ENCODE measurements around the gene PPP1R1B. TPM values are rescaled to one million over a fixed set of nuclear protein-coding genes. Genes with fewer than 3 reads are reported as not detected.

PPP1R1B gene
- total RNA-seq, 2 experiments from 2014 or later: not detected

DNA sequence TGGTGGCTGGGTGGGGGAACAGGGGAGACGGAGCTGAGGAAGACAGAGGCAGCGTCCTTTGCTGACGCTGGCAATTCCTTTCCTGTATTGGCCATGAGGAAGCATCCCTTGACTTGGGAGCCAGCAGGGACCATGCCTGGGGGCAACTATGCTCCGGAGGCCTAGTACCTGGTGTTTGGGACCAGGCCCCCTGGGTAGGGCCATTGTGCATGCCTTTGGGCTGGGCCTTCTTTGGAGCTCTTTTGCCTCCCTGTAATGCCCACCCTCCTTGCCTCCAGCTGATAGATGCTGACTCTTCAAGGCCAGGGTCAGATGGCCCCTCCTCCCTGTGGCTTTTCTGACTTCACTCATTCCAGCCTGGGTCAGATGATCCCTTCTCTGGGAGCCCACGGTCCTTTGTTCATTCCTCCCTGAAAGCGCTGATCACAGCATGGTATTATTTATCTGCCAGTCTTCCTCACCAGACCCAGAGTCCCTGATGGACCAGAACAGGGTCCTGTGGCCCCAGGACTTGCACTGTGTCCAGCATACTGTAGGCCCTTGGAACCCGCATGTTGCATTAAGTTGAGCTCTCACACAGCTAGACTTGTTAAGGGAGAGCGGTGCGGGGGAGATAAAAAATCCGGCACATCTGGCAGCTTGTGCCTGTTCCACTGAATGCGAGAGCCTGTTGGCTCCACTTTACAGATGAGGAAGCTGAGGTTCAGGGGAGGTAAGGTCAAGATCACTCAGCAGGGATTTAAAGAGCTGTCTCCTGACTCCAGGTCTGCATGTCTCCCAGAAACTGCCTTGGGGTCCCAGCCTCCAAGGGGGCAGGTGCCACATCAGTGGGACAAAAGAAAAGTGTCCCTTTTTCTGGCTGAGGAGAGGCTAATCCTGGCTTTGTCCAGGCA, 13.1 kb downstream of the PPP1R1B start:
- H3K4me3 Mint-ChIP-seq: no peak overlapping the region
- POLR2A ChIA-PET: interaction anchor here (0.5 to 0.9 kb wide), 2 partner anchors 9 to 16 kb away, joined by 3 to 7 read pairs; no protein-coding TSS in a partner anchor
- CTCF ChIA-PET: interaction anchor here (0.5 to 4.5 kb wide), 7 partner anchors 14 to 247 kb away, joined by 4 to 32 read pairs (median 4); partner anchors contain the start of gene PNMT
- no peak overlapping the region for H3K27ac Mint-ChIP-seq
- intact Hi-C loops (cut with micrococcal nuclease): loop anchor here (5.0 kb wide), 4 partner anchors 47 to 227 kb away; partner anchors contain the start of genes MIEN1, PGAP3 and ZPBP2
- H3K9me3 Mint-ChIP-seq: no peaks in the 10 kb centered on the region
- peaks cover 3% of the 10 kb centered on the region for H3K36me3 Mint-ChIP-seq
- DNase-seq: no peak
- no peaks in the 10 kb centered on the region for H3K27me3 Mint-ChIP-seq
- peaks cover 73% of the 10 kb centered on the region for H3K4me1 Mint-ChIP-seq (ENCODE audit: low read depth)

DNA sequence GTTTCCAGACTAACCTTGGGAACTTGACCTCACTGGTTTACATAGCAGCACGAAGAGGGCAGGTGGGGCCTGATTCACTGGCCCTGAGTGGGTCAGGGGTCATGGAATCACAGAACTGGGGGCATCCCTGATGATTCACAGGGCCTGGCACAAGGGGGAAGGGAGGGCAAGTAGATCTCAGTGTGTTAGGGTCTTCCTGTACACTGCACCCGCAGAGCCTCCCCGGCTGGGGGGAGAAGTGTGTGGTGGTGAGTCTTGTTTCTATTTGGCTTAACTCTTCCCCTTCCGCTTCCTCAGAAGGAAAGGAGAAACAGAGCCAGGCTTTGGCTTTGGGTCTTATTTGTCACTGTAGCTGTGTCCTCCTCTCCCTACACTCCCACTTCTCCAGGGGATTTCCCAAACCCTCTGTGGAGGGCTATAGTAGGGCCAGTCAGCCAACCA, 13.9 kb downstream of the PPP1R1B start:
- H3K27me3 Mint-ChIP-seq: no peaks in the 10 kb centered on the region
- DNase-seq: no peak
- H3K36me3 Mint-ChIP-seq: peaks cover 3% of the 10 kb centered on the region
- intact Hi-C loops (cut with micrococcal nuclease): no loop called here
- ChIA-PET POLR2A (interaction anchor here (0.9 kb wide), 1 partner anchor 17 kb away, joined by 3 read pairs; no protein-coding TSS in a partner anchor), CTCF (interaction anchor here (1.1 to 4.5 kb wide), 4 partner anchors 13 to 93 kb away, joined by 3 to 32 read pairs (median 4); partner anchors contain the start of gene MIEN1)
- H3K4me1 Mint-ChIP-seq (ENCODE audit: low read depth): peaks cover 75% of the 10 kb centered on the region
- H3K27ac Mint-ChIP-seq: no peak overlapping the region
- no peak overlapping the region for H3K4me3 Mint-ChIP-seq
- H3K9me3 Mint-ChIP-seq: no peaks in the 10 kb centered on the region

DNA sequence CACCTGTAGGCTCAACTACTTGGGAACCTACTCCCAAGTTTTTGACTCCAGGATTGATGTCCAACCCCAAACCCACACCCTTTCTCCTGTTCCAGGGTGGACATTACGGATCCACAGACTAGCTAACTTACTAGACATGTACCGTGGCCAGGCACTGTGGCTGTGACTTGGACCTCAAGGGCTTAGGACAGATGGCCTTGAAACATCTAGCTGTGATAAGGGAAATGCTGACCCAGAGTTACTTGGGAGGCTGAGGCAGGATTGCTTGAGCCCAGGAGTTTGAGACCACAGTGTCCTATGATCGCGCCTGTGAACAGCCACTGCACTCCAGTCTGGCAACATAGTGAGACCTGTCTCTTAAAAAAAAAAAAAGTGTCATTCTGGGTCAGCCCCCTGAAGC, 14.3 kb downstream of the PPP1R1B start:
- CTCF ChIA-PET: interaction anchor here (1.1 to 1.8 kb wide), 4 partner anchors 13 to 94 kb away, joined by 3 to 7 read pairs (median 4); partner anchors contain the start of gene MIEN1
- no peak overlapping the region for H3K27ac Mint-ChIP-seq
- POLR2A ChIA-PET: no interaction called here
- H3K4me3 Mint-ChIP-seq: no peak overlapping the region
- no peaks in the 10 kb centered on the region for H3K27me3 Mint-ChIP-seq
- DNase-seq: no peak
- H3K4me1 Mint-ChIP-seq (ENCODE audit: low read depth): peaks cover 72% of the 10 kb centered on the region
- H3K9me3 Mint-ChIP-seq: no peaks in the 10 kb centered on the region
- intact Hi-C loops (cut with micrococcal nuclease): no loop called here
- peaks cover 3% of the 10 kb centered on the region for H3K36me3 Mint-ChIP-seq

DNA sequence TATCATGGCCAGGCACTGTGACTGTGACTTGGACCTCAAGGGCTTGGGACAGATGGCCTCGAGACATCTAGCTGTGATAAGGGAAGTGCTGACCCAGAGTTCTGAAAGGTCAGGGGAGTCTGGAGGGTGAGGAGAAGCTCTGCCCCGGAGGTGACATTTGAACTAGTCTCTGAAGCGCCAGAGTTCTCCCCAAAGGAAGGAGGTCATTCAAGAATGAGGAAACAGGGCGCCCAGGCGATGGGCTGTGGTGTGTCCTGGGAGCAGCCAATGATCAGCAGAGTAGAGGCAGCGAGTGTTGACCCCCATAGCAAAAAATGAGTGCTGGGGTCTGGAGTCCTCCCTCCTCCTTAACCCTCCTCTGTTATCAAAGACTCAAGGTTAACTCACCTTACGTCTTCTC, 15.1 kb downstream of the PPP1R1B start:
- Mint-ChIP-seq H3K4me3 (no peak overlapping the region), H3K27ac (no peak overlapping the region), H3K27me3 (no peaks in the 10 kb centered on the region), H3K9me3 (no peaks in the 10 kb centered on the region), H3K36me3 (peaks cover 3% of the 10 kb centered on the region), H3K4me1 (ENCODE audit: low read depth) (peaks cover 65% of the 10 kb centered on the region)
- intact Hi-C loops (cut with micrococcal nuclease): no loop called here
- CTCF ChIA-PET: interaction anchor here (1.3 to 1.8 kb wide), 2 partner anchors 12 to 88 kb away, joined by 3 to 7 read pairs; partner anchors contain the start of gene MIEN1
- POLR2A ChIA-PET: interaction anchor here (0.6 kb wide), 1 partner anchor 19 kb away, joined by 3 read pairs; no protein-coding TSS in a partner anchor
- DNase-seq: no peak

DNA sequence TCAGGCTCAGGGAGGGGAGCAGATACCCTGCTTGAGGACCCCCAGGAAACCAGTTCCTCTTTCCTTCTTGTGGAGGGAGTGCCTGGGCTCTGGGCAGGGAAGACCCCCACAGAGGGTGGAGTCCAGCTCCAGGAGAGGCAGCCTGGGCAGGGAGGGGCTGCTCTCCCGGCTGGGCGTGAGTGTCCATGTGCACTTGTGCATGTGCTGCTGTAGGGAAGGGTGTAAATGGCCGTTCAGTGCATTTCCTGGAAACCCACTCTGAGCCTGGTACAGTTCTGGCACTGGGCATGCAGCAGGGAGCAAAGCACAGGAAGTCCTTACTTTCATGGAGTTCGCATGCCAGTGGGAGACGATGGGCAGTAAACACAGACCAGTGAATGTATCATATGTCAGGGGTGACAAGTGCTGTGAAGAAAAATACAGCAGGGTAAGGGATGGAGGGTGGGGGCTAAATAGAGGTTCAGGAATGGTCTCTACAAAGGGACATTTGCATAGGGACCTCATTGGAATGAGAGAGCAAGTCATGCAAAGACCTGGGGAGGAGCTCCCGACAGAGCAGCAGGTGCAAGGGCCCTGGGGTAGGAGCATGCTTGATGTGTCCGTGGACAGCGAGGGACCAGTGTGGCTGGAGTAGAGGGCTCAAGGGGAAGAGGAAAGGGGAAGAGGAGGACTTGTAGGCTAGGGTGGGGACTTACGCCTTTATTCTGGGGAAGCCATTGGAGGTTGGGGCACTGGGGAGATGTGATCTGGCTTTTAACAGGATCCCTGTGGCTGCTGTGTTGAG, 15.7 kb downstream of the PPP1R1B start:
- peaks cover 3% of the 10 kb centered on the region for H3K36me3 Mint-ChIP-seq
- ChIA-PET CTCF (interaction anchor here (1.2 to 3.1 kb wide), 4 partner anchors 8 to 95 kb away, joined by 4 to 15 read pairs (median 8); no protein-coding TSS in a partner anchor), POLR2A (interaction anchor here (0.6 kb wide), 1 partner anchor 20 kb away, joined by 3 read pairs; no protein-coding TSS in a partner anchor)
- no peak overlapping the region for H3K4me3 Mint-ChIP-seq
- intact Hi-C loops (cut with micrococcal nuclease): no loop called here
- H3K4me1 Mint-ChIP-seq (ENCODE audit: low read depth): peaks cover 65% of the 10 kb centered on the region
- H3K9me3 Mint-ChIP-seq: no peaks in the 10 kb centered on the region
- no peak for DNase-seq
- H3K27ac Mint-ChIP-seq: peak overlapping the region; percentile 68
- no peaks in the 10 kb centered on the region for H3K27me3 Mint-ChIP-seq

DNA sequence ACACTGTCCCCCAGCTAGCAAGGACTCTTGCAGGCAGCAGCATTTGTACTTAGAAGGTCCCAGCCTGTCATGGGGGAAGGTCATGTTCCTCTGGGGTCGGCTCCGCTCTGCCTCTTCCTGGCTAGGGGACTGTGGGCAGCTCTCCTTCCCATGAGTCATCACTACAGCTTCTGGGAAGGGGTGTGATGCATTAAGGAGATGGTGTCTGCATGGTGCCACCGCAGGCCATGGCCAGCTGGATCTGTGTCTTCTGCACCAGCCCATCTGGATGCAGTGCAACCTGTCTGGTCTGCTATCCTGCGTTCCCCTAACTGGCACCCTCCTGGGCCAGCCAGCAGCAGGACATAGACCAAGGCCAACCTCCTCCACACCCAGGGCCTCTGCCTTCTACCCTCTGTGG, 16.5 kb downstream of the PPP1R1B start:
- ChIA-PET POLR2A (no interaction called here), CTCF (interaction anchor here (1.0 to 3.1 kb wide), 4 partner anchors 9 to 96 kb away, joined by 4 to 15 read pairs (median 6); no protein-coding TSS in a partner anchor)
- H3K27ac Mint-ChIP-seq: peak overlapping the region; percentile 68

DNA sequence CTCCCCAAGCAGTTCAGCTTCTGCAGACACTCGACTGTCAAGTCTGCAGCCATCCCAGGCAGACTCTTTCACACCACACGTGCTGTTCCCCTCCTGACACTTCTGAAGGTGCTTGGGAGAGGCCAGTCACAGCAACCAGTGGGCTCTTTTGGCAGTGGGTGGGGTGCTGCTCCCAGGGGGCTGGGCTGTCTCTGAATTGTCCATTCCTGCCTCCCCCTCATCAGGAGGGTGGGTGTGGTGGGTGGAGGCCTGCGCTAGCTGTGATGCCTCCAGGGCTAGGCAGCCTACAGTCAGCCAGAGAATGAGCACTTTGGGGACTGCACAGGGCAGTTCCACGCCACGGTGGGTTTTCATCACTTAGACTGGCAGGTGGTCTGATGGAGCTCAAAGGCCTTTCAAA, 20.5 kb downstream of the PPP1R1B start:
- H3K4me3 Mint-ChIP-seq: no peak overlapping the region
- H3K27ac Mint-ChIP-seq: no peak overlapping the region
- no peak for DNase-seq
- peaks cover 1% of the 10 kb centered on the region for H3K36me3 Mint-ChIP-seq
- intact Hi-C loops (cut with micrococcal nuclease): no loop called here
- H3K4me1 Mint-ChIP-seq (ENCODE audit: low read depth): peaks cover 30% of the 10 kb centered on the region
- H3K9me3 Mint-ChIP-seq: no peaks in the 10 kb centered on the region
- CTCF ChIA-PET: interaction anchor here (0.8 to 1.6 kb wide), 3 partner anchors 12 to 83 kb away, joined by 3 to 5 read pairs (median 3); partner anchors contain the start of gene MIEN1
- H3K27me3 Mint-ChIP-seq: no peaks in the 10 kb centered on the region
- POLR2A ChIA-PET: no interaction called here

More for the DNA sequence above, 16.5 kb downstream of the PPP1R1B start:
- H3K36me3 Mint-ChIP-seq: no peaks in the 10 kb centered on the region
- intact Hi-C loops (cut with micrococcal nuclease): no loop called here
- no peaks in the 10 kb centered on the region for H3K9me3 Mint-ChIP-seq
- H3K4me1 Mint-ChIP-seq (ENCODE audit: low read depth): peaks cover 57% of the 10 kb centered on the region
- no peaks in the 10 kb centered on the region for H3K27me3 Mint-ChIP-seq
- no peak overlapping the region for H3K4me3 Mint-ChIP-seq
- DNase-seq: no peak

DNA sequence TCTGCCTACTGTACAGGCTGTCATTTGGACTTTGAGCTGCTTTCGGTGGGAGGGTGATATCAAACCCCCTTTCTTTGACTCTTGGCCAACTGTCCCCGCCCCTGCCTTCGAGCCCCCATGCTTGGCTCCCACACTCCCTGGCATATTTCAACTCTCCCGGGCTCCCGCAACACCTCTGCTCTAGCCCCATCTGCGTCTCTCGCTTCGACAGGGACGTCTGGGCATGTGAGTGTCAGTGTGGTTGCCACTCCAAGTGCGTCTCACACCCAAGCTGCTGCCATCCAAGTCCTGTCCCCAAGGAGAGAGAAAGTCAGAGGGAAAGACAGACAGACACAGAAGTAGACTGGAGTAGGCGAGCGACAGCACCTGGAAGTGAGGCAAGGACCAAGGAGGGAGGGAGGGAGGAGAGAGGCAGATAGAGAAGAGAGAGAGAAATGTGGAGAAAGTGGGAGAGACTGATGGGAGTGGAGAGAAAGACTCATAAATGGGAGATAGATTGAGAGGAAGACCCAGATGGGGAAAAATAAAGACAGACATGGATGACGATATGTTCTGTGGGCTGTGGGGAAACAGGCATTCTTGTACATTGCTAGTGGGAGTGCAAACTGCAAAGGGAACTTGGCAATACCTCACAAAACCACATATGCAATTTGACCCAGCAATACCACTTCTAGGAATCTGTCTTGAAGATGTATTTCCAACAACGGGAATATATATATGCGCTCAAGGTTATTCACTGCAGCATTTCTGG, 22.0 kb downstream of the PPP1R1B start:
- H3K4me1 Mint-ChIP-seq (ENCODE audit: low read depth): peaks cover 17% of the 10 kb centered on the region
- H3K36me3 Mint-ChIP-seq: peaks cover 1% of the 10 kb centered on the region
- H3K9me3 Mint-ChIP-seq: no peaks in the 10 kb centered on the region
- ChIA-PET CTCF (interaction anchor here (0.6 to 7.4 kb wide), 6 partner anchors 14 to 250 kb away, joined by 3 to 117 read pairs (median 3); partner anchors contain the start of gene PNMT), POLR2A (no interaction called here)
- intact Hi-C loops (cut with micrococcal nuclease): no loop called here
- no peak overlapping the region for H3K4me3 Mint-ChIP-seq
- DNase-seq: no peak
- no peaks in the 10 kb centered on the region for H3K27me3 Mint-ChIP-seq
- H3K27ac Mint-ChIP-seq: no peak overlapping the region

DNA sequence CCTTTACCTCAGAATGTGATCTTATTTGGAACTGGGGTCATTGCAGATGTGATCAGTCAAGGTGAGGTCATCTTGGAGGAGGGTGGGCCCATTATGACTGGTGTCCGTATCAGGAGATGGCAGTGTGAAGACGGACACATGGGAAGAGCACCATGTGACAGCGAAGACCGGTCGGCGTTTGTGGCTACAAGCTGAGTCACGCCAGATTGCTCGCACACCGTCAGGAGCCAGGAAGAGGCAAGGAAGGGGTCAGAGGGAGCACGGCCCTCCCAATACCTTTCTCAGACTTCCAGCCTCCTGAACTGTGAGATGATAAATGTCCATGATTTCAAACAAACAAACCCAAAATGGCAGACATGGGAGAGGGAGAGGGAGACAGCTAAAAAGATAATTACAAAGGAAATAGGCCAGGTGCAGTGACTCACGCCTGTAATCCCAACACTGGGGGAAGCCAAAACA, 23.4 kb downstream of the PPP1R1B start:
- H3K4me3 Mint-ChIP-seq: no peak overlapping the region
- DNase-seq: no peak
- no peak overlapping the region for H3K27ac Mint-ChIP-seq
- intact Hi-C loops (cut with micrococcal nuclease): no loop called here
- ChIA-PET POLR2A (no interaction called here), CTCF (interaction anchor here (0.8 to 7.4 kb wide), 3 partner anchors 15 to 28 kb away, joined by 3 to 117 read pairs (median 11); partner anchors contain the start of gene PNMT)
- H3K4me1 Mint-ChIP-seq (ENCODE audit: low read depth): peaks cover 8% of the 10 kb centered on the region
- H3K27me3 Mint-ChIP-seq: no peaks in the 10 kb centered on the region
- H3K9me3 Mint-ChIP-seq: no peaks in the 10 kb centered on the region
- peaks cover 3% of the 10 kb centered on the region for H3K36me3 Mint-ChIP-seq

DNA sequence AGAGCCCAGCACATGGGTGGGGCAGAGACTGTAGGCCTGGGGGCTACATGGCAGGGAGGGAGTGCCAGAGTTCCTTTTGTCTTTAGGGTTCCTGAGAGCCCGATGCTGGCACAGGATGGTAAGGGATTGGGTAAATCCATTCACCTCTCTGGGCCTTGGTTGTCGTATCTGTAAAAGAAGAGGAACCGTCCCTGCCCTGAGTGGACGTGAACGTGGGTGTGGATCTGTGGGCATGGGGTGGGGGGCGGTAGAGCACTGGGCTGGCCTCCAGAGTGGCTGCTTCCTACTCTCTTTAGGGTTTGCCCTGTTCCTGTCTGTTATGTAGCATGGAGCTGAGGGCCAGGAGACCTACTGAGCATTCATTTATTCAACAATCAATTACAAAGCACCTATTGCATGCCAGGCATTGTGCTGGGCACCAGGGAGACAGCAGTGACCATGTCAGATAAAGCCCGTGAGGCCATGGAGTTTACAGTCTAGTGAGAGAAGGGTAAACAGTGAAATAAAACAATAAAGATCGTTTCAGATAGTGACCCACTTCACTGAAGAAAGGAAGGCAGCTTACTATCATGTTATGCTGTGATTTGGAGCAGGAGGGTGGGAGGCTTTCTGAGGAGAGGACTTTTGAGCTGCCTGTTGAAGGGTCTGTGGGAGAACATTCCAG, 25.3 kb downstream of the PPP1R1B start:
- ChIA-PET CTCF (interaction anchor here (0.6 to 7.4 kb wide), 9 partner anchors 14 to 214 kb away, joined by 3 to 117 read pairs (median 10); partner anchors contain the start of genes MIEN1, STARD3 and TCAP), POLR2A (interaction anchor here (1.1 kb wide), 1 partner anchor 17 kb away, joined by 4 read pairs; the partner anchor contains the start of gene PNMT)
- H3K4me3 Mint-ChIP-seq: no peak overlapping the region
- peaks cover 8% of the 10 kb centered on the region for H3K4me1 Mint-ChIP-seq (ENCODE audit: low read depth)
- no peaks in the 10 kb centered on the region for H3K9me3 Mint-ChIP-seq
- H3K27me3 Mint-ChIP-seq: no peaks in the 10 kb centered on the region
- peaks cover 3% of the 10 kb centered on the region for H3K36me3 Mint-ChIP-seq
- intact Hi-C loops (cut with micrococcal nuclease): no loop called here
- H3K27ac Mint-ChIP-seq: no peak overlapping the region
- no peak for DNase-seq

Data from activated CD4-positive, alpha-beta memory T cell treated with anti-CD3 and anti-CD28 coated beads for 36 hours (primary cell).